HepG2 (cell line): Measurements from ENCODE around the gene FAM219B. TPM values are rescaled to one million over a fixed set of nuclear protein-coding genes. Genes with fewer than 3 reads are reported as not detected.

ENCODE experiments used
- ATAC-seq: fragments of 200-7000 bp; cut with Tn5 transposase; 3 replicates; pipeline ENCODE4 v1.9.1; 2020; ENCODE audit warnings: mild to moderate bottlenecking, moderate library complexity
- BruUV-seq: library from RNA; stranded (reverse); fragments of 400-500 nt; replicated peaks from 2 replicates; lab custom pipeline; 2021; lab: Mats Ljungman, UMichigan
- CTCF ChIA-PET: fragments of 300-600 bp; formaldehyde crosslinking; extraction: SDS; loops from one replicate; lab custom pipeline; 2021; ENCODE audit warnings: low total read pairs, inconsistent platforms, low intra/inter-chr PET ratio; lab: Yijun Ruan, JAX
- POLR2A ChIA-PET: fragments of 350-600 bp; sonication (Branson Sonifier 250); formaldehyde crosslinking; loops from one replicate; lab custom pipeline; 2020; ENCODE audit warnings: antibody characterized with exemption, inconsistent platforms; lab: Yijun Ruan, JAX
- DNase-seq: peaks from one replicate; pipeline ENCODE4 v3.0.0-alpha.2; 2015; ENCODE audit warnings: low spot score
- FAIRE-seq: peaks from 3 replicates; lab custom pipeline; 2011; peaks lifted over from hg19 to GRCh38; lab: Jason Lieb, UNC
- H2AFZ ChIP-seq: one replicate; pipeline ENCODE4 v1.6.1; 2011; ENCODE audit warnings: low read length, inconsistent platforms
- H3K27ac ChIP-seq: fragments of 300-600 bp; 3 replicates; pipeline ENCODE4 v1.8.0; 2011; ENCODE audit warnings: mixed run types, mild to moderate bottlenecking, mixed read lengths, low read length, inconsistent platforms; ENCODE audit not compliant: insufficient read depth; ENCODE audit errors: extremely low read length
- H3K27me3 ChIP-seq, 2 experiments: fragments of 200-600 bp in 1 of 2; 2 replicates in 1 of 2; 3 replicates in 1 of 2; pipeline versions ENCODE4 v1.6.0 to v1.8.0; 2011; ENCODE audit warnings: low read length in 2 of 2, mild to moderate bottlenecking in 2 of 2, moderate library complexity in 2 of 2, inconsistent platforms in 1 of 2; ENCODE audit not compliant: insufficient read depth in 2 of 2, control insufficient read depth in 1 of 2
- H3K36me3 ChIP-seq, 2 experiments: fragments of 200-600 bp in 1 of 2; replicated peaks in 1 of 2; 2 replicates in 1 of 2; 3 replicates in 1 of 2; pipeline versions ENCODE4 v1.5.1 to v1.8.0; 2011; ENCODE audit warnings: low read length in 2 of 2, inconsistent platforms in 1 of 2; ENCODE audit not compliant: insufficient read depth in 2 of 2, control insufficient read depth in 1 of 2
- H3K4me1 ChIP-seq: 2 replicates; pipeline ENCODE4 v1.5.1; 2012; ENCODE audit warnings: low read length, inconsistent platforms; ENCODE audit not compliant: insufficient read depth
- H3K4me2 ChIP-seq: 2 replicates; pipeline ENCODE4 v1.6.0; 2011; ENCODE audit warnings: low read depth, low read length, inconsistent platforms
- H3K4me3 ChIP-seq, 3 experiments: fragments of 200-600 bp in 1 of 3; sonication (generic), shearing (Covaris generic) in 1 of 3; replicated peaks in 1 of 3; 2 replicates each; pipeline ENCODE4 v1.5.1; 2011 to 2016; ENCODE audit warnings: low read length in 3 of 3, inconsistent platforms in 2 of 3, low read depth in 2 of 3, mild to moderate bottlenecking in 2 of 3, control low read depth in 1 of 3, mixed read lengths in 1 of 3; ENCODE audit not compliant: insufficient read depth in 1 of 3
- H3K79me2 ChIP-seq: one replicate; pipeline ENCODE4 v1.6.1; 2011; ENCODE audit warnings: low read length, inconsistent platforms; ENCODE audit not compliant: insufficient read depth
- H3K9ac ChIP-seq: 2 replicates; pipeline ENCODE4 v1.6.0; 2011; ENCODE audit warnings: mild to moderate bottlenecking, low read depth, low read length, inconsistent platforms; ENCODE audit not compliant: insufficient read depth
- H3K9me3 ChIP-seq: 2 replicates; pipeline ENCODE4 v1.5.1; 2012; ENCODE audit warnings: mild to moderate bottlenecking, low read length
- H4K20me1 ChIP-seq: 2 replicates; pipeline ENCODE4 v1.6.0; 2011; ENCODE audit warnings: inconsistent platforms, mild to moderate bottlenecking, low read length, moderate library complexity; ENCODE audit not compliant: insufficient read depth
- MTF2 ChIP-seq: sonication (generic); formaldehyde crosslinking; IDR thresholded peaks from 2 replicates; pipeline ENCODE4 v1.5.0; 2020; ENCODE audit warnings: missing genetic modification reagents, borderline replicate concordance
- MYC ChIP-seq: sonication (generic); formaldehyde crosslinking; IDR thresholded peaks from 2 replicates; pipeline ENCODE4 v1.9.0; 2021; ENCODE audit warnings: missing genetic modification reagents, borderline replicate concordance
- PBX2 ChIP-seq: IDR thresholded peaks from 2 replicates; pipeline ENCODE4 v1.6.1; 2016; ENCODE audit warnings: control low read depth
- POLR2A ChIP-seq, 2 experiments: IDR thresholded peaks; 2 replicates each; pipeline ENCODE4 v1.6.1; 2011; ENCODE audit warnings: low read depth in 2 of 2, low read length in 2 of 2, mild to moderate bottlenecking in 1 of 2, moderate library complexity in 1 of 2; ENCODE audit not compliant: insufficient read depth in 1 of 2
- POLR2AphosphoS5 ChIP-seq: IDR thresholded peaks from 2 replicates; pipeline ENCODE4 v1.6.1; 2012; ENCODE audit warnings: low read depth, low read length
- POLR2G ChIP-seq: fragments of 200-400 bp; formaldehyde crosslinking; IDR thresholded peaks from 2 replicates; pipeline ENCODE4 v1.6.1; 2018; ENCODE audit warnings: mild to moderate bottlenecking, low read depth, low read length, moderate library complexity
- RBFOX2 ChIP-seq: fragments of 200-400 bp; formaldehyde crosslinking; IDR thresholded peaks from 2 replicates; pipeline ENCODE4 v1.6.1; 2017; ENCODE audit warnings: low read depth, mild to moderate bottlenecking, low read length
- SP4 ChIP-seq: sonication (generic); formaldehyde crosslinking; IDR thresholded peaks from 2 replicates; pipeline ENCODE4 v1.8.1; 2023; ENCODE audit warnings: mild to moderate bottlenecking, missing genetic modification reagents
- XRCC5 ChIP-seq: fragments of 200-400 bp; formaldehyde crosslinking; optimal IDR thresholded peaks from 2 replicates; pipeline ENCODE3; 2017; ENCODE audit warnings: mild to moderate bottlenecking, low read length
- ZMYM3 ChIP-seq: sonication (generic); formaldehyde crosslinking; IDR thresholded peaks from 2 replicates; pipeline ENCODE4 v1.5.1; 2020; ENCODE audit warnings: mild to moderate bottlenecking, missing genetic modification reagents
- ZNF484 ChIP-seq: sonication (generic); formaldehyde crosslinking; IDR thresholded peaks from 2 replicates; pipeline ENCODE4 v1.5.1; 2020; ENCODE audit warnings: mild to moderate bottlenecking, low read depth, missing genetic modification reagents, borderline replicate concordance
- ZNF639 ChIP-seq: conservative IDR thresholded peaks from 2 replicates; pipeline ENCODE4 v1.6.1; 2018; ENCODE audit warnings: missing genetic modification reagents
- WGBS: methylation state at CpG from one replicate; pipeline ENCODE4 v1.1.6; 2017; ENCODE audit warnings: low lambda C conversion rate; 5-methylcytosine and 5-hydroxymethylcytosine counted together
- in situ Hi-C: cut with HindIII; loops from 2 replicates; pipeline ENCODE4 v1.10.0; 2017; ENCODE audit warnings: low pct_unique_long_range_greater_than_20kb; ENCODE audit not compliant: extremely low pct_ligation_motif_present
- intact Hi-C: fragments of 100-400 bp; cut with micrococcal nuclease; formaldehyde crosslinking; loops from one replicate; pipeline ENCODE4 v1.10.0; 2022; ENCODE audit not compliant: unreplicated experiment
- polyA plus RNA-seq, 8 experiments: library from polyadenylated mRNA; depleted of rRNA in 3 of 8; stranded (reverse) in 7 of 8; unstranded in 1 of 8; fragments of >200 nt; fragmentation: Illumina TruSeq in 4 of 8; extraction: Trizol in 4 of 8; gene quantifications; 2 replicates each; pipeline versions ENCODE4 v1.2.1 to v1.2.3, GENCODE V29; 2011 to 2016; ENCODE audit warnings: low read depth in 4 of 8, missing spikeins in 1 of 8, mixed read lengths in 1 of 8; ENCODE audit not compliant: insufficient read depth in 1 of 8
- total RNA-seq, 5 experiments: library from RNA; depleted of rRNA; stranded (reverse); fragments of >200 nt; fragmentation: Illumina TruSeq; extraction: Trizol; gene quantifications; 2 replicates each; pipeline ENCODE4 v1.2.3, GENCODE V29; 2016; ENCODE audit warnings: low read depth in 1 of 5

The FAM219B gene
- total and polyA plus RNA-seq, 2 of the 13 experiments (the other 11 are each of a cell fraction or from before 2014, with no cell fraction given), result 36.6 to 50.2 TPM

DNA sequence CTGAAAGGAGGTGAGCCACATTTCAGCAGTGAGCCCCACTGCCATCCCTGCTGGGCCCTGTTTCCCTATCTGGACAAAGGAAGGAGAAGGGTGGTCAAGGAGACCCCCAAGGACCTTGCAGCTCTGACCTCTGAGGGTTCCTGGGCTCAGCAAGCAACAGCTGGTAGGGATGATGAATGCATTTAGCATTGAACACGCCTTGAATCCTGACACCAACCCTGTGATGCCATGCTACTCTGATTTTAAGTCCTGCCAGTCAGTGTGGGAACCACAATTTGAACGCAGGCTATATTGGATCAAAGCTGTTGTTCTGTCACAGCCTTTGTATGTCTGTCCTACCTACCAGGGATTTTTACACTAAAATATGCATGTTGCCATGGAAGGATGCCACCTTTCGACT, 10.3 kb downstream of the FAM219B start:
- Histone ChIP-seq H3K79me2 (no peaks in the 10 kb centered on the region), H3K4me1 (peaks cover 10% of the 10 kb centered on the region), H3K36me3 (peaks cover 19 to 42% of the 10 kb centered on the region in 2 experiments), H3K27me3 (no peaks in the 10 kb centered on the region), H3K4me3 (no peak overlapping the region), H3K9ac (no peak overlapping the region), H2AFZ (no peak overlapping the region), H3K27ac (no peak overlapping the region), H3K4me2 (no peak overlapping the region), H4K20me1 (no peaks in the 10 kb centered on the region; the same call in 1 of the 2 replicates), H3K9me3 (no peaks in the 10 kb centered on the region)
- TF ChIP-seq SP4 (CRISPR knock-in tag), result no peak
- TF ChIP-seq XRCC5, result no peak
- 0 out of 2 replicates have a peak, but pooled peaks have one; percentile 6 for TF ChIP-seq POLR2AphosphoS5
- 0 out of 2 replicates have a peak, but pooled peaks have one; percentile 24 for TF ChIP-seq RBFOX2
- peak in 1 of 2 experiments; percentile 18; a peak in 1 of 4 replicates for TF ChIP-seq POLR2A (IDR thresholded peaks at IDR 0.05; ENCODE audit: insufficient read depth in 1 of 2, low read depth in 2 of 2, low read length in 2 of 2)
- no peak for TF ChIP-seq MTF2 (CRISPR knock-in tag)
- no peak for TF ChIP-seq MYC (CRISPR knock-in tag)
- TF ChIP-seq ZNF484 (CRISPR knock-in tag), result no peak
- CTCF ChIA-PET, result no interaction called here
- ATAC-seq, result no peak
- intact Hi-C loops (no loop called here), in situ Hi-C loops (no loop called here)
- BruUV-seq, result no TSS peak
- FAIRE-seq, result no peak
- WGBS, result 100% methylated on average over 3 of the region's 3 CpGs
- POLR2A ChIA-PET, result interaction anchor here (0.9 to 2.7 kb wide), 2 partner anchors 10 kb away, joined by 3 to 28 read pairs; partner anchors contain the start of gene FAM219B
- DNase-seq, result no peak

DNA sequence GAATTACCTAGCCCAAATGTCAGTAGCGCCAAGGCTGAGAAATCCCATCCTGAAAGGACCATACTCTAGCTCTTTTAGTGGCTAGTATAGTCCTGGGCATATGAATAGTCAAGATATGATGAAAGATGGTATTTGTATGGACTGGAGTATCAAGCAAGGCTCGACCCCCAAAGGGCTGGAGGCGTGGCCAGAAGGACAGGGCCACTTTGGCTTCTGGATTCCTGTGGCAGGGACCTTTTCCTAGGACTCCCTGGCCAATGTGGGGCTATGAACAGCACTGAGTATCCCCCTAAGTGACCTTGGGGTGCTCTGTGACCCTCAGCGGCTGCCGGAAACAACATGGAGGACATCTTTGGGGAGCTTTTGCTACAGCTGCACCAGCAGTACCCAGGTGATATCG, 10.8 kb downstream of the FAM219B start:
- WGBS, result 94% methylated on average over 3 of the region's 6 CpGs
- Histone ChIP-seq H3K4me1 (peaks cover 12% of the 10 kb centered on the region), H3K27ac (no peak overlapping the region), H3K9me3 (no peaks in the 10 kb centered on the region), H3K4me3 (no peak overlapping the region), H3K4me2 (no peak overlapping the region), H2AFZ (no peak overlapping the region), H3K79me2 (peaks cover 2% of the 10 kb centered on the region), H3K36me3 (peaks cover 21 to 38% of the 10 kb centered on the region in 2 experiments), H4K20me1 (no peaks in the 10 kb centered on the region; the same call in 1 of the 2 replicates), H3K27me3 (no peaks in the 10 kb centered on the region), H3K9ac (no peak overlapping the region)
- intact Hi-C loops, result no loop called here
- CTCF ChIA-PET, result no interaction called here
- DNase-seq (no peak), FAIRE-seq (no peak), ATAC-seq (no peak)
- POLR2A ChIA-PET, result interaction anchor here (0.9 kb wide), 1 partner anchor 11 kb away, joined by 3 read pairs; the partner anchor contains the start of gene FAM219B
- no TSS peak for BruUV-seq
- TF ChIP-seq POLR2A (IDR thresholded peaks at IDR 0.05; ENCODE audit: insufficient read depth in 1 of 2, low read depth in 2 of 2, low read length in 2 of 2), result peak in 1 of 2 experiments; percentile 25; a peak in 2 of 4 replicates
- peak; percentile 51; the same call in 1 of the 2 replicates for TF ChIP-seq POLR2G
- TF ChIP-seq ZNF639 (CRISPR knock-in tag), result no peak
- no peak for TF ChIP-seq PBX2 (CRISPR knock-in tag)
- peak; percentile 24; the same call in 1 of the 2 replicates for TF ChIP-seq POLR2AphosphoS5
- peak; percentile 14; the same call in 1 of the 2 replicates for TF ChIP-seq RBFOX2
- no peak for TF ChIP-seq ZMYM3 (CRISPR knock-in tag)
- in situ Hi-C loops, result no loop called here
